GM21825 (cell line): Measurements from ENCODE around the gene TRAPPC11.
"Not testable (repeated sequence)": the region's sequence is repeated elsewhere in the genome, so short reads cannot be mapped to it uniquely, and the experiment has no call there.

ENCODE experiments used
- ATAC-seq: cut with Tn5 transposase; IDR thresholded peaks from one replicate; pipeline ENCODE4 v1.9.1; 2021; ENCODE audit warnings: mild to moderate bottlenecking, moderate library complexity; ENCODE audit not compliant: unreplicated experiment

The TRAPPC11 gene

DNA sequence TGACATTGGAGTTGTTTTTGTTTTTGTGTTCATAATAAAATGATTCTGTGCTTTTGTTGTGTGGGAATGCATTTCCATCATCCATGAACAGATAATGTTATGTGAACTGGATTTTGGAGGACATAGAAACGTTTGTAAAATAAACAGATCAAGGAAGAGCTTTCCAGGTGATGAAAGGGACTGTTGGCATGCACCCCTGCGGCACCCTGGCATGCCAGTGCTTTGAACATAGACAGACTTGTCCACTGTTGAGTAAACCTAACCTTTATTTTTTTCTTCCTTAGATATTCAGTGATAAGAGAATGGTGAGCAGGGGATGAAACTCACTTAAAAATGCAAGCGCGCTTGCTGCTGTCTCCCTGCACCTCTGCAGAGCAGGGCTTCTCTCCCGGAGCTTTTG, 59.8 kb downstream of the TRAPPC11 start:
- no peak for ATAC-seq

DNA sequence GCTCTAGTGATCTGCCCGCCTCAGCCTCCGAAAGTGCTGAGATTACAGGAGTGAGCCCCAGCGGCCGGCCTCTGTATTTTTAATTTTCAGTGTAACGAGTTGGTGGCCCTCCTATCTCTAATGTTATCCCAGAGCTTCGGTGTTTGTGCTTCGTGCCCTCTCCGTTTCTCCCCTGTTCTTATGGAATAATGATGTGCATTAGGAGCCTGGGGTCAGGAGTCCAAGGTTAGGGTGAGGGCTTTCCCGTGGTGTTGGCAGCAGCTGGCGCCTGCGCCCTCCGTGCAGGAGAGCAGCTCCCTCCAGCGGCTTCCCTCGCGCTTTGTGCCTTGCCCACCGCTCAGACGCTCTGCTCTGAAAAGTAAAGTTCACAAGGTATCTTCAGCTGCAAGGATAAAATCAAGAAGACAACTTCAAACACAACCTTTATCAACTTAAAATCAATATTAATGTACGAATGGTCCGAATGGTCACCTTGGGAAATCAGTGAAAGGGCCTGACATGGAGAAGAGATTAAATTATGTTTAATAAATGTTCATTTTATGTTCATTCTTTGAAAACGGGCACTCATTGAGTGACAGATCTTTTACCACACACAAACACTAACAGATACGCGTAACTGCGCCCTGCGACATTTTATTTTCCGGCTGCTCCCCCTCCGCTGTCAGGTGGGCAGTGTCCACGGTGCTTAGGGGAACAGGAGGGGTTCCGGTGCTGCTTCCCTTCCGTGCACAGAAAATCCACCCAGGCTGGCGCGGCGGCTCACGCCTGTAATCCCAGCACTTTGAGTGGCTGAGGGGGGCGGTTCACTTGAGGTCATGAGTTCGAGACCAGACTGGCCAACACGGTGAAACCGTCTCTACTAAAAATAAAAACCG, 62.4 kb downstream of the TRAPPC11 start:
- ATAC-seq = peak; percentile 30

DNA sequence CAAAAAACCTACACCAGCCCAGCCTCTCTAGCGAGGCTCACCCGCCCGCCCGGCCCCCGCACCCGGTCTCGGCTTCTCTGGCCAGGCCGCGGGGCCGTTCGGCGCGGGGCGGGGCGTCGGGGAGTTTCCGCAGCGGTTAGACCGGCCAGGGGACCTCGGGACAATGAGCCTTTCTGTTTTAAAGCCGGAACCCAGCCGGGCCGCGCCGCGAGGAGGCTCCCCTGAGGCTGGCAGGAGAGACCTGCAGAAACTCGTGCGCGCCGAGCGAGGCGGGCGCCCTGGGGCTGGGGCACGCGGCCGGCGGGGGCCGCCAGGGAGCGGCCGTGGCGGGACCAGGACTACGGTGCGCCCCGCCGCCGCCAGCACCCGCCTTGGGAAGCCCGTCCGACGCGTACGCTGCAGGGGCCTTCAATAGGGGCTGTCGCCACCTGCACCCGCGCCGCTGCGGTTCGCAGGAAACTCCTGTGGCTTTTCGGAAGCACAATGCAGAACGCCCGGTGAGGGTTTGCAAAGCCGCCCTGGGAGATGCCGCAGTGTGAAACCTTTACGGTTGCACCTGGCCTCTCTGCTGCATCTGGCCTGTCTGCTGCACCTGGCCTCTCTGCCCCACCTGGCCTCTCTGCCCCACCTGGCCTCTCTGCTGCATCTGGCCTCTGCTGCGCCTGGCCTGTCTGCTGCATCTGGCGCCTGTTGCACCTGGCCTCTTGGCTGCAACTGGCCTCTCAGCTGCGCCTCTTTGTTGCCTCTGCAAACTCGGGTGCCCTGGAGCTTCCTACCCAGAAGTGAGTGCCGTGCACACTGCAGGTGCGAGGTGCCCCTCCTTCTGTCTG, 63.9 kb downstream of the TRAPPC11 start:
- peak; percentile 79 for ATAC-seq

DNA sequence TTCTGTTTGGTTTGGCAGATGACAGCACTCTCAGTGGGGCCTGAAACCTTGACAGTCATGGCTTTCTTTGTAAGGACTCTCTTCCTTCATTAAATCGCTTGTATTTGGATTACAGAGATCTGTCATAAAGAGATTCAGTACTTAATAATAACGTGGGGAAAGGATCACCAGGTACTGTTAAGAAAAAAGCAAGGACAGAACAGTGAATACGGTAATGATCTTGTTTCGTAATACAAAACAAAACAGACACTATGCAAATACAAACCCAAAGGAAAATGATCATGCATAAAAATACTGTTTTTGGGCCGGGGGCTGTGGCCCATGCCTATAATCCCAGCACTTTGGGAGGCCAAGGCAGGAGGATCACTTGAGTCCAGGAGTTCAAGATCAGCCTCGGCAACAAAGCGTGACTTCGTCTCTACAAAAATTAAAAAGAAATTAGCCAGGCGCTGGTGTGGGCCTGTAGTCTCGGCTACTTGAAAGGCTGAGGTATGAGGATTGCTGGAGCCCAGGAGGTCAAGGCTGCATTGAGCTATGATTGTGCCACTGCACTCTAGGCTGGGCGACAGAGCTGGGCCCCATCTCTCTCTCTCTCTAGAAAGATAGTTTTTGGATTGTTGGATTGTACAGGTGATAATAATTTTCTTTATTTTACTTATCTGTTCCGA, 64.6 kb downstream of the TRAPPC11 start:
- ATAC-seq = no peak

DNA sequence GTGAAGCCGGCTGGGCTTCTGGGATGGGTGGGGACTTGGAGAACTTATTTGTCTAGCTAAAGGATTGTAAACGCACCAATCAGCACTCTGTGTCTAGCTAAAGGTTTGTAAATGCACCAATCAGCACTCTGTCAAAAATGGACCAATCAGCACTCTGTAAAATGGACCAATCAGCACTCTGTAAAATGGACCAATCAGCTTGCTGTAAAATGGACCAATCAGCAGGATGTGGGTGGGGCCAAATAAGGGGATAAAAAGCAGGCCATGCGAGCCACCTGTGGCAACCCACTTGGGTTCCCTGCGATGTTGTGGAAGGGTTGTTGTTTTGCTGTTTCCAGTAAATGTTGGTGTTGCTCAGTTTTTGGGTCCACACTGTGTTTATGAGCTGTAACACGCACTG, 66.5 kb downstream of the TRAPPC11 start:
- not testable (repeated sequence) for ATAC-seq

DNA sequence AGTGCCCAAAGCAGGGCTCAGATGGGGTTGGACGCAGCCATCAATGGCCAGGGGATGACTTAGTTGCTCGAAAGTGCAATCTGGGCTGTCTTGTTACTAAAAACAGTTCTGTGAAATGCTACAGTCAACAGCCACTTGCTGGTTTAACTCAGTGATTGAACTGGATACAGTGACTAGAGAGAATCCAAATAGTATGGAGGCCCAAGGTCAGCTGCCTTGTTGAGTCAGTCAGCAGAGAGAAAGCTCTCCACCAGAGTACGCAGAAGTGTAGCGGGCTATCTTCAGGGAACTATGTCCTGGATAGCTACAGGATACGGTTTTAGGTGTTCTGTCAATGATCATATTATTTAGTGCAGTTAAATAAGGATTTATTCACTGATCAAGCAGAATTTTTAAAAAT, 68.4 kb downstream of the TRAPPC11 start:
- no peak for ATAC-seq

DNA sequence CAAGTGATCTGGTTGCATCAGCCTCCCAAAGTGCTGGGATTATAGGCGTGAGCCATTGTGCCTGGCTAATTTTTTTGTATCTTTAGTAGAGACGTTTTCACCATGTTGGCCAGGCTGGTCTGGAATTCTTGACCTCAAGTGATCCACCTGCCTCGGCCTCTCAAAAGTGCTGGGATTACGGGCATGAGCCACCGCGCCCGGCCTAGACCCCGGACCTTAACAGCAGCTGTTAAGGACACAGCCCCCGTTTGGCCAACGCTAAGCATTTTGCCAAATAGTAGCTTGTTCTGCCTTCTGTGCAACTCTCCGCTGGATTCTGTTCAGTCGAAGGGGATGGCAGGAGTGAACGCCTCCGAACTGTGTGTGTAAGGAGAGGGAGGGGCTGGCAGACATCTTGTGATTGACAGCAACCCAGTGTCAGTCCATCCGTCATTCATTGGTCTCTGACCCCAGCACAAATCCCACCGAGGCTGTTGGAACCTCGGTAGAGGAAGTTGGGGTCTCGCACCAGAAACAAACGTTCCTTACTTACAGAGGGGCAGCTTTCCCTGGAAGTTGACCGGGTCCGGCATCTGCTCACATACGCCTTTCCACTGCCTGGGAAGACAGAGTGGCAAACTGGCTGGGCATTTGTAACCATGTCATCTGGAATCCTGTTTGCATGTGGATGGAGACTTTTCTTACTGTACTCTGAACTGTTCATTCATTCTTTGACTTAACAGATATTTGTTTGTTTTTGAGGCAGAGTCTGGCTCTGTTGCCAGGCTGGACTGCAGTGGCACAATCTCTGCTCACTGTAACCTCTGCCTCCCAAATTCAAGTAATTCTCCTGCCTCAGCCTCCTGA, 69.4 kb downstream of the TRAPPC11 start:
- no peak for ATAC-seq

DNA sequence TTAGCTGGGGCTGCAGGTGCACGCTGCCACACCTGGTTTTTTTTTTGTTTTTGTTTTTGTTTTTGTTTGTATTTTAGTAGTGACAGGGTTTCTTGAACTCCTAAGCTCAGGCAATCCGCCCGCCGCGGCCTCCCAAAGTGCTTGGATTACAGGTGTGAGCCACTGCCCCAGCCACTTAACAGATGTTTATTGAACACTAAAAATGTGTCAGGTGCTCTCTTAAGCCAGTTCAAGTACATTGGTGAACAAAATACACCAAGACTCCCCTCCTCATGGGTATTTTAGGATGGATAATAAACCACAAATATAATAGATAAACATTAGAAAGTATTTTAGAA, 69.9 kb downstream of the TRAPPC11 start:
- ATAC-seq = no peak

DNA sequence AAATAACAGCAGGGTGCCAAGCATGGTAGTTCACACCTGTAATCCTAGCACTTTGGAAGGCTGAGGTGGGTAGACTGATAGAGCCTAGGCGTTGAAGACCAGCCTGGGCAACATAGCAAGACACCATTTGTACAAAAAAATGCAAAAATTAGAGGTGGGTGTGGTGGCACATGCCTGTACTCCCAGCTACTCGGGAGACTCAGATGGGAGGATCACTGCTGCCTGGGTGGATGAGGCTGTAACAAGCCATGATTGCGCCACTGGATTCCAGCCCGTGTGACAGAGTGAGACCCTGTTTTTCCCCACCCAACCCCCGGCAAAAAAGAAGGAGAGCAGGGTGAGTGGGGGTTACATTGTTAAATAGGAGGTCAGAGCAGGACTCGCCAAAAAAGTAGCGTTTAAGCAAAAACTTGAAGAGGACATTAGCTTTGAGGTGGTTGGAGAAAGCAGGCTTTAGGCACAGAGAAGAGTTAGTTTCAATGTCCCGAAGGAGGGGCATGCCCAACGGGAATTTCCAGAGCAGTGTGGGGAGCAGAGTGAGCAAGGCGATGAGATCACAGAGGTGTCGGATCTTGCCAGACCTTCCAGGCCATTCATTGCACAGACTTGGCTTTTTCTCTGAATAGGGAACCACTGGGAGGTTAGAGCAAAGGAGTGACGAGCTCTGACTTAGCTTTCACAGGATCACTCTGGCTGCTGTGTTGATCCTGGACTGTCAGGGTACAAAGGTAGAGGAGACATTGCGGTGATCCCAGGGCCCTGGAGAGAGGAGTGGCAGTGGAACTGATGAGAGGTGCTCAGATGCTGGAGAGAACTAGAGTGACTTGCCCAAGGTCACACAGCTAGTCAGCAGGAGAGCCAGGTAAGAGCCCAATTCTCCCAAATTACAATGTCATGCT, 70.6 kb downstream of the TRAPPC11 start:
- no peak for ATAC-seq

DNA sequence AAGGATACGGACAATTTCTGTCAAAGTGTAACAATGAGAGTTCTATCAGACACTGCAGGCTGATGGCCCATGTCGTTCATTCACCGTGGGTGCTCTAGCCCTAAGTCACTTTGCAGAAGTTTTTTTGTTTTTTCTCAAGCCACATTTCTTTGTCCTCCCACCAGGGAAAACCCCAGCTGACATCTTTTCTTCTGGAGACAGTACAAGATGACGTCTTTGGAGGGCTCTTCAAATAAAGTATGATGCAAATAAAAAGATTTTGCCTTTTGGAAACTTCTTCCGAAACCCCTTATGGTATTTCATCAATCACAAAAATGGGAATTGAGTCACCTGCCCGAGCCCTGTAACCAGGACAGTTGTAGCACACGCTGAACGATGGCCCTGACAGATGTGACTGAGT, 73.2 kb downstream of the TRAPPC11 start:
- ATAC-seq = no peak

DNA sequence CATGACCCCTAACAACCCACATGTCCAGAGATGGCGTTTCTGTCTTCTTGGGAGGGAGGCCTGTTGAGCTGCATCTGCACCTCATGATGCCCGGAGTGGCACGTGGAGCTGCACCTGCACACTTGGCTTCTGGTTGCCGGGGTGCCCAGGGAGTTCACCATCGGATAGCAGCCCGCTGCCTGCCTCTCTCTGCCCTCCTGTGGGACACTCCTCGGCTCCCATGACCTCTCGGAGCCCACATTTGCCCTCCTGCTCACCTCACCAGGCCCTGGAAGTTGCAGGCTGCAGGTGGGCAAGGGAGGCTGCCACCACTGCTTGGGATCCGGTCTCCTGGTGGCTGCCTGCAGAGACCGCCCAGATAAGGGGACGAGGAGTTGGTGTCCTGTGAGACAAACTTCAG, 74.1 kb downstream of the TRAPPC11 start:
- ATAC-seq = no peak

DNA sequence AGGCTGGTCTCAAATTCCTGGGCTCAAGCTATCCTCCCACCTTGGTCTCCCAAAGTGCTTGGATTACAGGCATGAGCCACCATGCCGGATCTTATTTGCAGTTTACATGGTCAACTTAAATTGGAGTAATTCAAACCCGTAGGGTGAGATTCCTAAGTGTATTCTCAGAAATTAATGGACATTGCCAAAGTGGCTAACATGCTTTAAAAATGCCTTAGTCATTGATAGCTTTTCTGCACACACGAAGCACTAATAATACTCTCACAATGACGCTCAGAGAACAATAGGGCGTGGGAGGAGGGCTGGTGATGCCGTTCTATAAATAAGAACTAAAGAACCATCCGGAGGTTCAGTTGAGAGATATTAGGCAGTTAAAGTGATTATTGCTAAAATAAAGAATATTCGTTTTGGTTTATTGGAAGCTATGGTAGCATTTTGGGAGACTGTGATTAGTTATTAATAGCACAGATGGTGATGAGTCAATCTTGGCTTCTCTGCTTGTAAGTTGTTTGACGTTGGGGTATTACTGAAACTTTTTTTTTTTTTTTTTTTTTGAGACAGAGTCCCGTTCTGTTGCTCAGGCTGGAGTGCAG, 79.1 kb downstream of the TRAPPC11 start:
- ATAC-seq = no peak

DNA sequence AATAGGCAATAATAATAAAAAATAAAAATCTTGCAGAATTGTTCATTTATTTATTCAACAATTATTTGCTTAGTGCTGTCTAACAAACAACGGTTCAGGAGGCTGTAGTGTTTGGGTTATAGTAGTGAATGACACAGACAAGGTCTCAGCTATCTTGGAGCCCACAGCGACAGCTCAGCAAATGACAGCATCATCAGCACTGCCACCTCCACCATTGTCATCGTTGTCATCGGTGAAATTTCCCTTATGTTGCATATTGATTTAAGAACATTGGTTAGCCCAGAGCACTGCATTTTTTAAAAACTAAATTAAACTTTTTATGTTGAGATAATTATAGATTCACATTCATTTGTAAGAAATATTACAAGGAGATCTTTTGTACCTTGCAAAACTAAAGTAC, 79.9 kb downstream of the TRAPPC11 start:
- ATAC-seq = no peak

DNA sequence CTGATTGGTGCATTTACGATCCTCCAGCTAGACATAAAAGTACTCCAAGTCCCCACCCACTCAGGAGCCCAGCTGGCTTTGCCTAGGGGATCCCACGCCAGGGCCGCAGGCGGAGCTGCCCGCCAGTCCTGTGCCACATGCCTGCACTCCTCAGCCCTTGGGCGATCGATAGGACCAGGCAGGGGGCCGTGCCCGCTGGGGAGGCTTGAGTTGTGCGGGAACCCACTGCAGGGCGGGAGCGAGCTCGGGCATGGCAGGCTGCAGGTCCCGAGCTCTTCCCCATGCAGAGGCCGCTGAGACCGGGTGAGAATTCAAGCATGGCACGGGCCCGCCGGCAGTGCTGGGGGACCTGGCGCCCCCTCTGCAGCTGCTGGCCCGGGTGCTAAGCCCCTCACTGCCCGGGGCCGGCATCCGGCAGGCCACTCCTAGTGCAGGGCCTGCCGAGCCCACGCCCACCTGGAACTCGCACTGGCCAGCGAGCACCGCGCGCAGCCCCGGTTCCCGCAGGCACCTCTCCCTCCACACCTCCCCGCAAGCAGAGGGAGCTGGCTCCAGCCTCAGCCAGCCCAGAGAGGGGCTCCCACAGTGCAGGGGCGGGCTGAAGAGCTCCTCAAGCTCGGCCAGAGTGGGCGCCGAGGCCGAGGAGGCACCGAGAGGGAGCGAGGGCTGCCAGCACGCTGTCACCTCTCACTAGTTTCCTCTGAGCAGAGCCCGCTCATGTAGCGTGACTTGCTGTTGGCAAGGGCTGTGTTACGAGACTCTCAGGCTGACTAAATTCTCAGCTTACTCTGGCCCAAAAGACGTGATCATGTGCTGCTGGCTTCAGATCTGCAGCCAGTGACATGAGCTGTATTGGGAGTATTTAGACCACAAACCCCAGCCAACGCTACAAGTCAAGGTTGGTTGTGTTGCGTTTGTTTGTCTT, 87.5 kb downstream of the TRAPPC11 start:
- ATAC-seq = no peak

DNA sequence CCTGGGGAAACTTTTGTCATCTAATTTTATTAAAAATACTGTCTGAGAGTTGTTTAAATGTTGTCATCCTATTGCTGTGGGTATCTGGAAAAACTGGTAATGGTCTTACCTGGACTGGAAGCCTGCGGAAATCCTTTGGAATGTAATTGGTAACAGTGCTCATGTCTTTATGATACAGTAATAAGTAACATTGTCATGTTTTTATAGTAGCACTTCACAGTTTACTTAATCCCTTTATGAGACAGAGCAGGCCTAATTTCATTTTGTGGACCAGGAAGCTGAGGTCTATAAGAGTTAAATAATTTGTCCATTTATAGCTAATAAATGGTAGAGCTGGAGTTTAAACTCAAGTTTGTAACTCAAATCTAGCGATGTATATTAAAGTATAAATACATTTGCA, 88.3 kb downstream of the TRAPPC11 start:
- ATAC-seq = no peak

DNA sequence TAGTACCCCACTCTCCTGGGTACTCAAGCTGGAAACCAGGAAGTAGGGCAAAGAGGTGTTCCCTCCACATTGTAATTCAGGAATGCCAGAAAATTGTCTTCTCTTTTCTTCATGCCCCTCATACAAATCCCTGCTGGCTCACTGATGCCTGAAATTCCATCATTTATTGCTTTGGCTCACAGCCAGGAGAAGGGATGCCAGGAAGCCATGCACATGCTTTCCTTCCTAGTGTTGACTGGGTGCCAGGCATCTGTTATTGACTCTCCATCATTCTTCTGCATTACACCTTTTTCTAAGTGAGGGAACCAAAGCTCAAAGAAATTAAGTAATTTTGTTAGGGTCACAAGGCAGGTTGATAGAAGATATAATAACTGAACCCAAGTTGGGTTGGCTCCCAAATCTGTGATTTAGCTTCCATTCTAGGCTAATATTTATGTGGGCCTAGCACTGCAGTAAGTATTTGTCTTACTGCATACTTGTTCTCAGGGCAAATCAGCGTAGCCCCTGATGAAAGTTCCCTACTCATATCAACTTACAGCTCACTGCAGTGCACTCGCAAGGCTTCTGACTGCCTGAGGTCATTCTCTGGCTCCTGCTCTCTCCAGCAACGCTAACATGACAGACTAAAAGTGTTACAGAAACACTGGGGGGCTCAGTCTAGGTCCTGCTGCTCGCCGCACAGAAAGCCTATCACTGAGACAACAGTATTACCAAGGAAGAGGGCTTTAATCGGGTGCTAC, 89.0 kb downstream of the TRAPPC11 start:
- ATAC-seq = no peak

DNA sequence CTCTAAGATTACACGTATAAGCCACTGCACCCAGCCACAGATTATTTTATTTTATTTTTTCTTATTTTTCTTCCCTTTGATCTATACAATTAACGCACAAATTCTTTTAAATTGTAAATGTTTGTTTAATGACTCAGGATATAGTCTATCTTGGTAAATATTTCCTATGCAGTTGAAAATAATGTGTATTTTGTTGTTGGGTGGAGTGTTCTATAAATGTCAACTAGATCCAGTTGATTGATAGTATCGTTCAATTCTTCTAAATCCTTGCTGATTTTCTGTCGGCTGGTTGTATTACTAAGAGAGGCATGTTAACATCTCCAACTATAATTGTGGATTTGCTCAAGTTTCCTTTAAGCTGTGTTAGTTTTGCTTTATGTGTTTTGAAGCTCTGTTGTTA, 92.0 kb downstream of the TRAPPC11 start:
- ATAC-seq = no peak

DNA sequence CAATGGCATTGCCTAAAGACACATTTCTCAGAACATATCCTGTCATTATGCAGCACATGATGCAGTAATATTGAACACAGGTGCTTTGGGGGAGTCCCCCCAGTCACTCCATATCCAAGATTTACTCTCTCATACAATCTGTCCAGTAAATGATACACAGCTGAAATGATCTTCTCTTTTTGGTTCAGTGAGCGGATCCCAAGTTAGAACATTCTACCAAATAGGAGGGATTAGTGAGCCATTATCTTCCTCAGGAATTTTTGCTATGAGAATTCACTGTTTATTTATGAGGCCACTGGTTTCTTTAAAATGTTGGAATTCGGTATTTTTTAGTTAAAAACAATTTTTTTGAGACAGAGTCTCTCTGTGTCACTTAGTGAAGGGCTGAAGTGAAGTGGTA, 96.5 kb downstream of the TRAPPC11 start:
- no peak for ATAC-seq
